A549 (cell line): Measurements from ENCODE around the gene HOATZ.

ENCODE experiments used
- CTCF ChIP-seq: fragments of >200 bp; sonication (Bioruptor Twin); formaldehyde crosslinking; IDR thresholded peaks from 3 replicates; pipeline ENCODE4 v1.5.1; 2016
- POLR2A ChIP-seq: IDR thresholded peaks from 2 replicates; pipeline ENCODE4 v1.6.1; 2012; ENCODE audit warnings: mild to moderate bottlenecking, low read length

DNA sequence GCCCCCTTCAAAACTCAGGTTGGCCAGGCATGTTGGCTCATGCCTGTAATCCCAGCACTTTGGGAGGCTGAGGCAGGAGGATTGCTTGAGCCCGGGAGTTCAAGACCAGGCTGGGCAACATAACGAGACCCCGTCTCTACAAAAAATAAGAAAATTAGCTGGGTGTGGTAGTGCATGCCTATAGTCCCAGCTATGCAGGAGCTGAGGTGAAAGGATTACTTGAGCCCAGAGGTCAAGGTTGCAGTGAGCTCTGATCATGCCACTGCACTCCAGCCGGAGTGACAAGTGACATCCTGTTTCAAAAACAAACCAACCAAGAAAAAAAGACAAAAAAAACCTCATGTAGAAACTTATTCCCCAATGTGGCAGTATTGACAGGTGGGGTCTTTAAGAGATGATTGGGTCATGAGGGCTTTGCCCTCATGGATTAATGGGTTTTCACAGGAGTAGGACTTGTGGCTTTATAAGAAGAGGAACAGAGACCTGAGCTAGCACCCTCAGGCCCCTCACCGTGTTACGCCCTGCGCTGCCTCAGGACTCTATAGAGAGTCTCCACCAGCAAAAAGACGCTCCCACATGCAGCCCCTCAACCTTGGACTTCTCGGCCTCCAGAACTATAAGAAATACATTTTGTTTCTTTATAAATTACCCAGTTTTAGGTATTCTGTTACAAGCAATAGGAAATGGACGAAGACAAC is 48.3 kb downstream of the HOATZ start:
- no peak for TF ChIP-seq POLR2A
- no peak for TF ChIP-seq CTCF
